GM19463 (cell line): Measurements from ENCODE around the gene APC2.
"Not testable (repeated sequence)": the region's sequence is repeated elsewhere in the genome, so short reads cannot be mapped to it uniquely, and the experiment has no call there.

Experiments
- ATAC-seq: cut with Tn5 transposase; IDR thresholded peaks from one replicate; pipeline ENCODE4 v1.9.1; 2021; ENCODE audit warnings: mild to moderate bottlenecking, moderate library complexity; ENCODE audit not compliant: unreplicated experiment

Gene APC2

DNA sequence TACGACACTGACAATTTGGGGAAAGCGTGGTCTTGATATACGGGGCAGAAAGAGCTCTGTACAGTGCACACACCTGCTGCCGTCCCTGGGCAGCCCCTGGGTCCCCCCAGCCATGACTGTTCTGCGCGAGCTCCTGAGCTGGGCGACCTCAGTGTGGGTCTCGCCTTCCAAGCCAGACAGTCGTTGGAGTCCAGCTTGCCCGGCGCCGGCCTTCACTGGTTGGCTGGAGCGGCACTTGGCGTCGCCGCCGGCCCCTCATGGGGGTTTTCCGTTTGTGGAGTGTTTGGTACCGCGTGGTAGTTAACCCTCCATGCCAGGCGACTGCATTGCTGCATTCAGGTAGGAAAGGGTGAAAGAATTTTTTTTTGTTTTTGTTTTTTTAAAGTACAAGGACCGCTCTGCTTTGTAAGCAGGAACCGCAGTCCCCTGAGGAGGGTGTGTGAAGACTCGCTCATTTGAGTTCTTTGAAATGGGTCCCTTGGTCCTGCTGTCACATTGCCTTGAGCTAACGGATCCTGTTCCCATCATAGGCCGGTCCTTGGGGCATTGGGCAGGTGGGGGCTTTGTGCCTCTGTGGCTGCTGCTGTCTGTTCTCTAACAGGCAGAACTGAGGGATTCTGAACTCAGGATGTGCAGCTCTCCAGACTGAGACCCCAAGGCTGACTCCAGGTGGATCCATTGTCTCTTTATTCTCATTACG, 22.6 kb upstream of the APC2 start:
- no peak for ATAC-seq

DNA sequence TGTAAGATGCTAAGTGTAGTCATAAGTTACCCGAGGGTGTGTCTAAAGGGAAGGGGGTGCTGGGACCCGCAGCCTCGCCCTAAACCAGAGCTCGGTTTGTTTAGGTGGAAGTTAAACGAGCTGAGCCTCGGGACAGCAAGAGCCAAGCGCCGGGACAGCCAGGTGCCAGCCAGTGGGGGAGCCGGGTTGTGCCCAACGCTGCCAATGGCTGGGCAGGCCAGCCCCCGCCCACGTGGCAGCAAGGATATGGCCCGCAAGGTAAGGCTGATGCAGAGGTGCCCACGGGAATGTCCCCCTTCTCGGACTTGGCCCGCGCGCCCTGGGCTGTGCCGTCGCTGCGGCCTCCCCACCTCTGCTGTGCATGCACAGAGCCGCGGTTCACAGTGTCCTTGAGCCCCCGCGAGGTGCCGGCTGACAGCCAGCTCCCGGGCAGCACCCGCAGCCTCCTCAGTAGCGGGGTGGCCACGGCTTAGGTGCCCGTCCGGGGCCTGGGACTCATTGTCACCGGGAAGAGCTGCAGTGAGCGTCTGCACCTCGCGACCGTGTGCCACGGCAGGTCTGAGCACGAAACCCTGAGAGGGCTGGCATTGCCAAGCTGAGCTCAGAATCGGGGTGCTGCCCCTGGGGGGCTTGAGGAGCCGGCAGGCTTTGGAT, 21.1 kb upstream of the APC2 start:
- ATAC-seq, result no peak

DNA sequence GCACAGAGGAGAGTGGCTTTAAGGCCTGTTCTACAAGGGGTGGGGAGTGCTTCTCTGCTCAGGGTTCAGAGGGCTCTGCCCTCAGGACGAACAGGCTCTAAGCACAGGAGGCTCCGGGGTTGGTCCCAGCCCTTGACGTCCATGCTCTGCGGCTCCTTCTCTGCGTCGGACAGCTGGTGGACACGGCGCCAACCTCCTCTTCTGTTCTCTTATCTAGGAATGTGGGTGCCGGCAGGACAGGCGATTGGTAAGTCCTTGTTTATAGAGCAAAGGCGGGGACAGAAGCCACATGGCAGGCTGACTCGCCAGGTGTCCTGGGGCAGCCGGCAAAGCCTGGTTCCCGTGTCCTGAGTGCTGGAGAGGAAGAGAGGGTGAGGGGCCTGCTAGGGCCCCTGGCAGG, 20.2 kb upstream of the APC2 start:
- no peak for ATAC-seq

GRCh38 chr19:1430246-1430645, 19.7 kb upstream of the APC2 start:
- no peak for ATAC-seq

GRCh38 chr19:1431759-1432506, 18.0 kb upstream of the APC2 start:
- ATAC-seq, result no peak

DNA sequence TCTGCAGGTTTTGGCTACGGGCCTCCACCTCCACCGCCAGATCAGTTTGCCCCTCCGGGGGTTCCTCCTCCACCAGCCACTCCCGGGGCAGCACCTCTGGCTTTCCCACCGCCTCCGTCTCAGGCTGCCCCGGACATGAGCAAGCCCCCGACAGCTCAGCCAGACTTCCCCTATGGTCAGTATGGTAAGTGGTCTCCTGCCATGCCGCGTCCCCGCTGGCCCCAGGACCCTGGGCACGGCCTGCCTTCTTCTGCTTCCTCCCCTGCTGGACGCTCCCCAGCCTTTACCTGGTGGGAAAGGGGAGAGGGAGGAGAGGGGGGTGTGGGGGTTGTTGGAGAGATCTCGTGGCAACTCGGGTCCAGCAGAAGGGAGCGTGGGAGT, 17.4 kb upstream of the APC2 start:
- ATAC-seq, result no peak

- ATAC-seq, result no peak
These were observed 16.5 kb upstream of the APC2 start for GRCh38 chr19:1433119-1434039.

DNA sequence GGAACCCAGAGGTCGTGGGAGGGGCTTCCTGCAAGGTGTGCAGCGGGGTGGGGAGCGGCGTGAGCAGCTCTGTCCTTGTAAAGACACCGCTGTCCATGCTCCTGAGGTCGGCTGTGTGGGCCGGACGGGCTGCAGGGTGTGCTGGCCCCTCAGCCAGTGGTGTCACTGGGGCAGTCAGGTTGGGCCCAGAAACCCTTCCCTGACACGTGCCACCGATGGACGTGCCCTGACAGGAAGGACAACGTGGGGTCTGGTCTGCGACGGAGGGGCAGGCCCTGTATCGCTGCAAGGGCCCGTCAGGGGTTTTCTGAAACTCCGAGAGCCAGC, 15.9 kb upstream of the APC2 start:
- ATAC-seq, result no peak

GRCh38 chr19:1434577-1435060, 15.3 kb upstream of the APC2 start:
- no peak for ATAC-seq

DNA sequence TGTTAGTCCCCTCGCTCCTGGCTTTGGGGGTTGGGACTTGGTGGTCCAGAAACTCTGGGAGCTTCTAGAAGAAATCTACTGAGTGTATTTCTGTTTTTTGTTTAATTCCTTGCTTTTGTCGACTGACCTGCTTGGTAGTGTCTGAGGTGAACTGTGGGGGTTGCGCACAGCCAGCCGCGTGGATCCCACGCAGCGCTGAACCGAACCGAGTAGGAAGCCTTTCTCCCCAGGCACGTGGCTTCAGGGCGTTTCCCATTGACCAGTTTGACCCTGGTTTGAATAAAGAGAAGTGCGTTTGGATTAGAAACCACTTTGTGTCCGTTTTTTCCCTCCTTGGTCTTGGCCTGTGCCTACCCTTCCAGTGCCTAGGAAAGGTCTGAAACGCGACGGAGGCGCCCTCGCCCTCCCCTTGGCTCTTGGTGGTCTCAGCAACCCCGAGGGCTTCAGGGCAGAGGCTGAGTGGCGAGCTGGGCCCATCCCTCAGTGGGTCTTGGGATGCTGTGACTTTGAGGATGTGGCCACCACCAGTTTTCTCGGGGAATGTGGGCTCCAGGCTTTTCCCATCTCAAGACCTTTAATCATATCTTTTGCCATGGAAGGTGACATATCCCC, 14.4 kb upstream of the APC2 start:
- no peak for ATAC-seq

GRCh38 chr19:1437609-1438008, 12.3 kb upstream of the APC2 start:
- ATAC-seq, result no peak

DNA sequence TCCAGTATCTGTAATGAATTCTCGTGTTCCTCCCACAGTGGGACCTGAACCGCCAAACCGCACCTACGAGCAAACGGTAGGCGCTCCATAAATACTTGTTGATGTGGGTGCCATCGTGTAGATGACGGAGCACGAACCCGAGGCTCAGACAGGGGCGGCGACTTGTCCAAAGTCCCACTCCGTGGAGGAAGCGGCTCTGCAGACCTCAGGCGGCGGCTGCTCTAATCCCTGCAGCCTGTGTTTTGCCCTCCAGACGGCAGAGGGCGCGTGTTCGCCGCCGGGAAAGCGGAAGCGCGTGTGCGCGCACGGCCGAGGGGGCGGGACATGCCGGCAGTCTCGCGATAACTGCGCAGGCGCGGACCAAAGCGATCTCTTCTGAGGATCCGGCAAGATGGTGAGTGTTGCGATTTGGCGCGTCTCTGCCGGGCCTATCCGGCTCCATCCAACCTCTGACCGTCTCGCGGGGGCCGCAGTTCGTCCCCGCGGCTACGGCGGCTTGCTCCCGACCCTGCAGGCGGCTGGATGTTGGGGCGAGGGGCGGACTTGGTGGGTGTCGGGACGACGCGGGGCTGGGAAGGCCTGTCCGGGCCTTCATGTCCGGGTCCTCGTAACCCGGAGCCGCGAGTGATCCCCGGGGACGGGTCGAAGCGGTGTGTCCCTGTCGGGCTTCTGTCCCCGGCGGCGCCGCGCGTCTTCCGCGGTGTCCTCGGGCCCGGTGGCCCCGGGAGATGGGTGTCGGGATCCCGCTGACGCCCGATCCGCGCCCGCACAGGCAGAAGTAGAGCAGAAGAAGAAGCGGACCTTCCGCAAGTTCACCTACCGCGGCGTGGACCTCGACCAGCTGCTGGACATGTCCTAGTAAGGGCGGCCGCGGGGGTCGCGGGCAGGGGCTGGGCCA, 11.6 kb upstream of the APC2 start, which contains the start of gene RPS15:
TSS of gene RPS15 (plus strand) at position 362 of the 898 bp plus-strand sequence. CDS start at position 392, 30 bp downstream.
- ATAC-seq, result peak; percentile 83

DNA sequence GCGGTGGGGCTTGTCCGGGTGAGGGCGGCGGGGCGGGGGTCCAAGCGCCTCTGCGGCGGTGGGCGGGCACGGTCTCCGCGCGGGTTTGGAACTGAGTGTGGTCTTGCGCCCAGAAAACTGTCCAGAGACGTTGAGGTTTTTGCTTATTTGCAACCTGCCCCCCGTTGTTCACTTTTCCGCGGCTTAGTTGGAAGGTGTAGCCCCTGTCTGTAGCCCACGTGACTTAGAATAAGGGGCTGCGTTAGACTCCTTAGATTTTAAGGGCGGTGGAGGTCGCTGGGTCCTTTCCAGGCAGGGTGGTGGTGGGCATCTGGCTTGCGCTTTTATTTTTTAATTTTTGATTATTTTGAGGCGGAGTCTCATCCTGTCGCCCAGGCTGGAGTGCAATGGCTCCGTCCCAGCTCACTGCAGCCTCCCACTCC, 11.0 kb upstream of the APC2 start:
- ATAC-seq, result no peak

GRCh38 chr19:1439525-1440417, 10.2 kb upstream of the APC2 start:
- not testable (repeated sequence) for ATAC-seq

DNA sequence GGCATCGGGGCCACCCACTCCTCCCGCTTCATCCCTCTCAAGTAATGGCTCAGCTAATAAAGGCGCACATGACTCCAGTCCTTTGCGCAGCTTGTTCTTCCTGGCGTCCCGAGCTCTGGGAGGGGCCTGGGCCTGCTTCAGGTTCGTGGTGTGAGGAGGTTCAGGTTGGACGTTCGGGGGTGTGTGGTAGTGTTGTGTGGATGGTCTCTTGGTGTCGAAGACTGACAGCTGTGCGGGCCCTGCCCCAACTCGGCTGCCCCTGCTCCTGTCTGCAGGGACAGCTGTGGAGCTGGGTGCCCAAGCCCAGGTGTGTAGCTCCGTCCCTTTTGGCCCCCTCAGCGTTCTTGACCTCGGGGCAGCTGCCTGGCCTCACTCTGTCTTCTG, 9.5 kb upstream of the APC2 start:
- no peak for ATAC-seq

DNA sequence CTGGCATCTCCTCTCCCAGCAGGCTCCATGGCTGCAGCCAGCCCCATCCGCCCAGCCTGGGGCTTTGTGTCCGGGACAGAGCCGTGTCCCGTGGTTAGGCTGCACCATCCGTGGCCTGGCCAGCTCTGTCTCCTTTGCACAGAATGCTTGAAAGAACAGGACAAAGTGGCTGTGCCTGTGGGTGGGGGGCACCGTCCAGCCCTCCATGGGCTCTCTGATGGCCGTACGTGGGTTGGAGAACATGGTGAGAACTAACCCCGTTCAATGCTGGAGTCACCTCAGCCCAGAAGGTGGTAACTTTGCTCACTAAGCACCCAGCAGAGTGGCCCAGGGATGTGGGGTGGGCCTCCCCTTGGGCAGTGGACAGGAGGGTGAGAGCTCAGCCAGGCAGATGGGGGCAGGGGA, 8.9 kb upstream of the APC2 start:
- no peak for ATAC-seq

DNA sequence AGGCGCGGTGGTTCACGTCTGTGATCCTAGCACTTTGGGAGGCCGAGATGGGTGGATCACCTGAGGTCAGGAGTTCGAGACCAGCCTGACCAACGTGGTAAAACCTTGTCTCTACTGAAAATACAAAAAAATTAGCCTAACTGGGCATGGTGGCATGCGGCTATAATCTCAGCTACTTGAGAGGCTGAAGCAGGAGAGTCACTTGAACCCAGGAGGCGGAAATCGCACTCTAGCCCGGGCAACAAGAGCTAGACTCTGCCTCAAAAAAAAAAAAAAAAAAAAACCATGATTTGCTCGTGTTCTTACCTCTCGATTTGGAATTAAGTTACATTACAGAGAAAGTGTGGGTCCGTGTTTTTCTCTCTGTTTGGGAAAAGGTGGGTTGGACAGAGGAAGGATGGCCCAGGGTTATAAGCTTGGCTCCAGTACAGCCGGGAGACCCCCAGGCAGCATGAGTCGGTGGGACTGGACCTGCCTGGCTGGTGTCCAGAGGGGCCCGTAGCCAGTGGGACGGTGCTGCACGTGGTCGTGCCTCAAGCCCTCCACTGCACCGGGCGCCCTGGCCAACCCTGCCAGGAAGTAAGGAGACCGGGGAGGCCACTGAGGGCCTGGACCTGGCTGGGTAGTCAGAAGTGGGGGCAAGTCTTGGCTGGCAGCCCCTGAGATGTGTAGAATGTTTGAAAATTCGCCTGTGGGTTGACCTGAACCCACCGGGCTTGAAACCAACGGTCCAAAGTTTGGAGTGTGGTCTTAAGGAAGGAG, 8.1 kb upstream of the APC2 start:
- no peak for ATAC-seq
